Measurements from ENCODE around the gene FAR2.

FAR2 gene

GRCh38 chr12:29343022-29343799, 194.1 kb downstream of the FAR2 start:
- DNase-seq (ENCODE audit: low read depth), result no peak
- H3K4me3 ChIP-seq (ENCODE audit: low read depth, low read length), result no peak overlapping the region
- TF ChIP-seq CTCF (IDR thresholded peaks at IDR 0.05; ENCODE audit: low read depth, low read length, missing control alignments), result no peak

- DNase-seq (ENCODE audit: low read depth), result no peak
- H3K4me3 ChIP-seq (ENCODE audit: low read depth, low read length), result no peak overlapping the region
- no peak for TF ChIP-seq CTCF (IDR thresholded peaks at IDR 0.05; ENCODE audit: low read depth, low read length, missing control alignments)
Observed at GRCh38 chr12:29346769-29347421, 197.8 kb downstream of the FAR2 start.

GRCh38 chr12:29350080-29350479, 201.0 kb downstream of the FAR2 start:
- DNase-seq (ENCODE audit: low read depth), result no peak
- no peak overlapping the region for H3K4me3 ChIP-seq (ENCODE audit: low read depth, low read length)
- no peak for TF ChIP-seq CTCF (IDR thresholded peaks at IDR 0.05; ENCODE audit: low read depth, low read length, missing control alignments)

- TF ChIP-seq CTCF (IDR thresholded peaks at IDR 0.05; ENCODE audit: low read depth, low read length, missing control alignments), result no peak
- H3K4me3 ChIP-seq (ENCODE audit: low read depth, low read length), result no peak overlapping the region
- no peak for DNase-seq (ENCODE audit: low read depth)
Observed at GRCh38 chr12:29354954-29355353, 205.9 kb downstream of the FAR2 start.

GRCh38 chr12:29365091-29365490, 216.0 kb downstream of the FAR2 start:
- no peak for DNase-seq (ENCODE audit: low read depth)
- no peak for TF ChIP-seq CTCF (IDR thresholded peaks at IDR 0.05; ENCODE audit: low read depth, low read length, missing control alignments)
- no peak overlapping the region for H3K4me3 ChIP-seq (ENCODE audit: low read depth, low read length)

- no peak for TF ChIP-seq CTCF (IDR thresholded peaks at IDR 0.05; ENCODE audit: low read depth, low read length, missing control alignments)
- no peak for DNase-seq (ENCODE audit: low read depth)
- no peak overlapping the region for H3K4me3 ChIP-seq (ENCODE audit: low read depth, low read length)
Observed at GRCh38 chr12:29374012-29374411, 224.9 kb downstream of the FAR2 start.
